T47D (cell line): ENCODE data around the gene CABLES2.

ENCODE experiments used
- DNase-seq, 2 experiments: peaks; one replicate each; pipeline versions ENCODE4 v3.0.0 to v3.0.0-alpha.2; 2011 to 2012; ENCODE audit warnings: low read depth in 1 of 2, low spot score in 1 of 2
- JUND ChIP-seq: IDR thresholded peaks from 2 replicates; pipeline ENCODE4 v1.6.1; 2012; ENCODE audit warnings: low read depth
- in situ Hi-C: cut with HindIII; loops from 2 replicates; pipeline ENCODE4 v1.10.0; 2016; ENCODE audit warnings: low sequenced_read_pairs, low pct_unique_long_range_greater_than_20kb

The CABLES2 gene

GRCh38 chr20:62420846-62421715 lies 14.0 kb upstream of the CABLES2 start:
- TF ChIP-seq JUND = no peak
- DNase-seq = peak in 1 of 2 experiments; percentile 58
- in situ Hi-C loops = no loop called here

- no peak for DNase-seq
- in situ Hi-C loops = no loop called here
- no peak for TF ChIP-seq JUND
Observed at GRCh38 chr20:62419759-62420158, 12.7 kb upstream of the CABLES2 start.

GRCh38 chr20:62418709-62419487 lies 11.8 kb upstream of the CABLES2 start:
- TF ChIP-seq JUND = no peak
- in situ Hi-C loops = no loop called here

GRCh38 chr20:62417981-62418708 lies 11.1 kb upstream of the CABLES2 start:
- no peak for DNase-seq
- in situ Hi-C loops = no loop called here
- no peak for TF ChIP-seq JUND

More at GRCh38 chr20:62418709-62419487, 11.8 kb upstream of the CABLES2 start:
- no peak for DNase-seq

DNA sequence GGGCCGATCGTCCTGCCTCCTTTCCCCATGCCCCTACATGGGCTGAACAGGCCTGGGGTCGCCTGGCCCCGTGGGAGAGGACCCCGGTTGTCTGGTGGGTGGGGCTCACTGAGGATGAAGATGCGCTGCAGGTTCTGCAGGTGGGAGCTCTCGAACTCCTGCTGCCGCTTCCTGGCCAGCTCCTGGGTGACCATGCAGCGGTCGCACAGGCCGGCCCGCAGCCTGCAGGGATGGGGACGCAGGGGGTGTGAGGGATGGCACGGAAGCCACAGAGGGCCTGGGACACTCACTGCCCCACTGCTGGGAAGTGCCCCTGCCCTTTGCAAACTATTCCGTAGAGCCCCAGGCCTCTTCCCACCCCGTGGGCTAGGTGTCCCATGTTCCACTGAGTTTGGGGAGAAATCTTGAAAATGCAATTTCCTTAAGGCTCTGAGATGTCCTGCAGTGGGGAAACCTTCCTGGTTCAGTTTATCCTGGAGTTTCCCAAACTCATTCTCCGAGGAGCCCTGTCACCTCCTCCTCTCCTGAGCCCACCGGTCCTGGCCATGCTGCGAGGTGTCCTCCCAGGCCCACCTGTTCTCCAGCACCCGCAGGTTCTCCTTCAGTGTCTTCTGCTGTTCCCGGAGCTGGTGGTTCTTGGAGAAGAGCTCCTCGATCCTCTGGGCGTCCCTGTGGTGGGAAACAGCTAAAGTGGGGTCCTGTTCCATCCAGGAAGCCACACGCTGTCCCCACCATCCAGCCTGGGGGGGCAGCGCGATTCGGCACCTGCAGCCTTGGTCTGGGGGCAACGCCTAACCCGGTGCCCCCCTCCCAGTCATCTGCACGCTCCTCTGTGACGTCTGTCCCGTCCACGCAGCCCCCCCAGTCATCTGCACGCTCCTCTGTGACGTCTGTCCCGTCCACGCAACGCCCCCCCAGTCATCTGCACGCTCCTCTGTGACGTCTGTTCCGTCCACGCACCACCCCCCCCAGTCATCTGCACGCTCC lies 9.9 kb upstream of the CABLES2 start:
- no peak for DNase-seq
- in situ Hi-C loops = no loop called here
- TF ChIP-seq JUND = no peak

- in situ Hi-C loops = no loop called here
- no peak for DNase-seq
- TF ChIP-seq JUND = no peak
Observed at GRCh38 chr20:62415354-62416111, 8.4 kb upstream of the CABLES2 start.

DNA sequence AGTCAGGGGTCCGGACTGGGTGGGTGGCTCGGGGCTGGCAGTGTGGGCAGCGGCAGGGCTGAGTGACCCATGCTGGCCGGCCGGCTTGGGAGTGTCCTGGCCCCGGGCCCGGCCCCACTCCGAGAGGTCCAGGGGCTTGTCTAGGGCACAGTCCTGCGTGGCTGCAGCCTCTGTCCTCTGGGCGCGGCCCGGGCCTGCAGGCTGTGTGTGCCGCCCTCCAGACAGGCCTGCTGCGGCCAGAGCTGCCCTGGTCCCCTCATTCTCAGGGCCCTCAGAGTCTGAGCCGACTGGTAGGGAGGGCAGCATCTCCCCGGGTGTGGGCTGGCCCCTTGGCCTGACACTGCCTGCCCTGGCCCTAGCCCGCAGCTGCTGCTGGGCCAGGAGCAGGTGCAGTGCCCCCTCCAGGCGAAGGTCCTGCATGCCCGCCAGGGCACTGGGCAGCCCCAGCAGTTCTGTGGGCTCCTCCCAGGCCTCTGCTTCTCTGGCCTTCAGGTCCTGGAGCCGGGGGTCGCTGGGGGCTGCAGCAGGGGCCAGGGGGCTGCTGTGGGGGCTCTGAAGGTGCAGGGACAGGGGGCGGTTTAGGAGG lies 6.9 kb upstream of the CABLES2 start:
- in situ Hi-C loops = no loop called here
- no peak for TF ChIP-seq JUND
- DNase-seq = no peak

DNA sequence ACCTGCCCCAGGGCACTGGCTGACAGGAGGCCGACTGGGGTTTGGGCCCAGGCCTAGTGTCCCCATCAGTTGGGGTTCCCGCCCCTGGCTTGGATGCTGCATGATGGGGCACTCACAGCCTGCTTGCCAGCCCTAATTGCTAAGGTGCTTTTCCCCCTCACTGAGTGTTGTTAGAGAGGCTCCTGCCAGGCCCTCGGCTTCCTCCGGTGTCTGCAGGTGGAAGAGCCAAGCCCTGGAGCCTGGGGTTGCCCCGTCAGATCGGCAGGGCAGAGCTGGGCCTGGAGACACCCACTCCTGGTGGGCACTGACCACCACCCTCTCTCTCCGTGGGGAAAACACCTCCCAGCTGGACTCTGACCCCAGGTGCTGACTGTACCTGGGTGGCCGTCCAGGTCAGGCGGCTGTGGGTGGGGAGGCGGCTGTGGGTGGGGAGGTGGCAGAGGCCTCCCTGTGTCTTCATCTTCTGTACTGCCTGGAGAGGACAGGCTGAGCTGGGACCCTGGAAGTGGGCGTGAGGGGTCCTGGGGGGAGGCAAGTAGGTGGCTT lies 6.0 kb upstream of the CABLES2 start:
- DNase-seq = no peak
- in situ Hi-C loops = no loop called here
- TF ChIP-seq JUND = no peak

GRCh38 chr20:62412194-62413024 lies 5.3 kb upstream of the CABLES2 start:
- DNase-seq = no peak
- TF ChIP-seq JUND = no peak
- in situ Hi-C loops = no loop called here
